ENCODE measurements around the gene BMS1.
"Not testable (repeated sequence)": the region's sequence is repeated elsewhere in the genome, so short reads cannot be mapped to it uniquely, and the experiment has no call there.

The BMS1 gene

GRCh38 chr10:42782446-42783180 lies at the start of gene BMS1:
Gene BMS1 (plus strand): TSS chr10:42782795. CDS start chr10:42784395, 1,600 bp downstream.
- peak; percentile 94 for DNase-seq (ENCODE audit: low read depth)

- no peak for DNase-seq (ENCODE audit: low read depth)
These were observed 48.1 kb upstream of the BMS1 start for GRCh38 chr10:42734536-42734935.

- no peak for DNase-seq (ENCODE audit: low read depth)
These were observed 43.9 kb upstream of the BMS1 start for GRCh38 chr10:42738679-42739078.

GRCh38 chr10:42741536-42741935 lies 41.1 kb upstream of the BMS1 start:
- DNase-seq (ENCODE audit: low read depth): not testable (repeated sequence)

GRCh38 chr10:42743697-42744096 lies 38.9 kb upstream of the BMS1 start:
- DNase-seq (ENCODE audit: low read depth): no peak

- no peak for DNase-seq (ENCODE audit: low read depth)
These were observed 38.4 kb upstream of the BMS1 start for GRCh38 chr10:42744134-42744701.

- peak; percentile 50 for DNase-seq (ENCODE audit: low read depth)
These were observed 29.5 kb upstream of the BMS1 start for GRCh38 chr10:42753126-42753506.

GRCh38 chr10:42753507-42754154 lies 29.0 kb upstream of the BMS1 start:
- DNase-seq (ENCODE audit: low read depth): no peak

GRCh38 chr10:42754155-42755027 lies 28.2 kb upstream of the BMS1 start:
- no peak for DNase-seq (ENCODE audit: low read depth)

- DNase-seq (ENCODE audit: low read depth): no peak
These were observed 27.6 kb upstream of the BMS1 start for GRCh38 chr10:42755028-42755451.

- DNase-seq (ENCODE audit: low read depth): no peak
These were observed 27.0 kb upstream of the BMS1 start for GRCh38 chr10:42755556-42756093.

GRCh38 chr10:42767906-42768305 lies 14.7 kb upstream of the BMS1 start:
- DNase-seq (ENCODE audit: low read depth): no peak

- DNase-seq (ENCODE audit: low read depth): no peak
These were observed 13.9 kb upstream of the BMS1 start for GRCh38 chr10:42768581-42769152.

GRCh38 chr10:42769173-42769572 lies 13.4 kb upstream of the BMS1 start:
- DNase-seq (ENCODE audit: low read depth): no peak

GRCh38 chr10:42769673-42770072 lies 12.9 kb upstream of the BMS1 start:
- no peak for DNase-seq (ENCODE audit: low read depth)

- DNase-seq (ENCODE audit: low read depth): no peak
These were observed 5.9 kb upstream of the BMS1 start for GRCh38 chr10:42776681-42777080.

- no peak for DNase-seq (ENCODE audit: low read depth)
These were observed 2.1 kb upstream of the BMS1 start for GRCh38 chr10:42780456-42780855.

GRCh38 chr10:42781893-42782445 lies 626 bp upstream of the BMS1 start:
- DNase-seq (ENCODE audit: low read depth): peak; percentile 11

- DNase-seq (ENCODE audit: low read depth): peak; percentile 71
These were observed 570 bp downstream of the BMS1 start for GRCh38 chr10:42783181-42783549.

GRCh38 chr10:42785759-42786158 lies 3.2 kb downstream of the BMS1 start:
- no peak for DNase-seq (ENCODE audit: low read depth)

GRCh38 chr10:42790835-42791234 lies 8.2 kb downstream of the BMS1 start:
- peak; percentile 4 for DNase-seq (ENCODE audit: low read depth)
